ENCODE results near the gene ERBB4.

Gene ERBB4

GRCh38 chr2:211875488-211875887 is 663.1 kb downstream of the ERBB4 start:
- DNase-seq = no peak

- no peak for DNase-seq
Observed at GRCh38 chr2:211868996-211869533, 669.5 kb downstream of the ERBB4 start.

GRCh38 chr2:211867845-211868451 is 670.7 kb downstream of the ERBB4 start:
- no peak for DNase-seq

- no peak for DNase-seq
Observed at GRCh38 chr2:211864328-211864727, 674.3 kb downstream of the ERBB4 start.

GRCh38 chr2:211860224-211860623 is 678.4 kb downstream of the ERBB4 start:
- no peak for DNase-seq

- no peak for DNase-seq
Observed at GRCh38 chr2:211854832-211855231, 683.8 kb downstream of the ERBB4 start.

- DNase-seq = no peak
Observed at GRCh38 chr2:211846714-211847113, 691.9 kb downstream of the ERBB4 start.

GRCh38 chr2:211846036-211846400 is 692.6 kb downstream of the ERBB4 start:
- no peak for DNase-seq

GRCh38 chr2:211845338-211846035 is 693.1 kb downstream of the ERBB4 start:
- DNase-seq = no peak

- no peak for DNase-seq
Observed at GRCh38 chr2:211837706-211838105, 700.9 kb downstream of the ERBB4 start.

- DNase-seq = no peak
Observed at GRCh38 chr2:211837206-211837605, 701.4 kb downstream of the ERBB4 start.

GRCh38 chr2:211836409-211836808 is 702.2 kb downstream of the ERBB4 start:
- no peak for DNase-seq

GRCh38 chr2:211835695-211836094 is 702.9 kb downstream of the ERBB4 start:
- no peak for DNase-seq

GRCh38 chr2:211833582-211834279 is 704.9 kb downstream of the ERBB4 start:
- DNase-seq = no peak

- no peak for DNase-seq
Observed at GRCh38 chr2:211829725-211830124, 708.9 kb downstream of the ERBB4 start.

GRCh38 chr2:211823886-211824479 is 714.6 kb downstream of the ERBB4 start:
- no peak for DNase-seq

- no peak for DNase-seq
Observed at GRCh38 chr2:211822686-211823335, 715.8 kb downstream of the ERBB4 start.

- DNase-seq = no peak
Observed at GRCh38 chr2:211816754-211817153, 721.8 kb downstream of the ERBB4 start.

- no peak for DNase-seq
Observed at GRCh38 chr2:211812587-211812986, 726.0 kb downstream of the ERBB4 start.

- DNase-seq = no peak
Observed at GRCh38 chr2:211802666-211803065, 735.9 kb downstream of the ERBB4 start.

GRCh38 chr2:211800001-211800400 is 738.6 kb downstream of the ERBB4 start:
- DNase-seq = no peak

GRCh38 chr2:211798868-211799267 is 739.7 kb downstream of the ERBB4 start:
- no peak for DNase-seq

GRCh38 chr2:211793690-211794089 is 744.9 kb downstream of the ERBB4 start:
- DNase-seq = no peak
